Fibroblast of skin of right quadriceps (primary cell): ENCODE results near the gene IPPK.
A peak's percentile ranks its signal among the peaks of the same experiment; 100 is the strongest.
"Not testable (repeated sequence)": the region's sequence is repeated elsewhere in the genome, so short reads cannot be mapped to it uniquely, and the experiment has no call there.

ENCODE experiments used
- DNase-seq: peaks from one replicate; pipeline ENCODE4 v3.0.0-alpha.2; 2013

IPPK gene

GRCh38 chr9:92637326-92637725 lies 32.6 kb downstream of the IPPK start:
- DNase-seq = no peak

GRCh38 chr9:92636627-92637026 lies 33.3 kb downstream of the IPPK start:
- DNase-seq = no peak

GRCh38 chr9:92635760-92636159 lies 34.2 kb downstream of the IPPK start:
- no peak for DNase-seq

- peak; percentile 52 for DNase-seq
Observed at GRCh38 chr9:92634712-92635605, 35.0 kb downstream of the IPPK start.

- DNase-seq = no peak
Observed at GRCh38 chr9:92633614-92634278, 36.2 kb downstream of the IPPK start.

GRCh38 chr9:92632641-92633040 lies 37.3 kb downstream of the IPPK start:
- DNase-seq = no peak

GRCh38 chr9:92631452-92632343 lies 38.2 kb downstream of the IPPK start:
- DNase-seq = no peak

GRCh38 chr9:92627651-92628050 lies 42.3 kb downstream of the IPPK start:
- DNase-seq = no peak

GRCh38 chr9:92626484-92626883 lies 43.4 kb downstream of the IPPK start:
- DNase-seq = no peak

- not testable (repeated sequence) for DNase-seq
Observed at GRCh38 chr9:92623936-92624335, 46.0 kb downstream of the IPPK start.

GRCh38 chr9:92620845-92621244 lies 49.1 kb downstream of the IPPK start:
- DNase-seq = no peak

- DNase-seq = no peak
Observed at GRCh38 chr9:92619601-92620300, 50.2 kb downstream of the IPPK start.

GRCh38 chr9:92618633-92619225 lies 51.2 kb downstream of the IPPK start:
- no peak for DNase-seq

- DNase-seq = no peak
Observed at GRCh38 chr9:92617951-92618510, 51.9 kb downstream of the IPPK start.

- DNase-seq = no peak
Observed at GRCh38 chr9:92617195-92617813, 52.6 kb downstream of the IPPK start.

GRCh38 chr9:92616655-92617111 lies 53.2 kb downstream of the IPPK start:
- DNase-seq = peak; percentile 15

- DNase-seq = no peak
Observed at GRCh38 chr9:92616199-92616641, 53.7 kb downstream of the IPPK start.

- no peak for DNase-seq
Observed at GRCh38 chr9:92615790-92616189, 54.1 kb downstream of the IPPK start.

- DNase-seq = no peak
Observed at GRCh38 chr9:92614763-92615461, 55.0 kb downstream of the IPPK start.

GRCh38 chr9:92614123-92614510 lies 55.8 kb downstream of the IPPK start:
- no peak for DNase-seq
